Stimulated activated naive CD8-positive, alpha-beta T cell treated with anti-CD3 and anti-CD28 coated beads, Interleukin-15, Interleukin-2, amounts not matched to agents 100 U/mL and 50 U/mL, for 24 hours (primary cell): Measurements from ENCODE around the gene PERCC1.
"Not testable (repeated sequence)": the region's sequence is repeated elsewhere in the genome, so short reads cannot be mapped to it uniquely, and the experiment has no call there.

Experiments used
- ATAC-seq: fragments of 150-1000 bp; cut with Tn5 transposase; one replicate; pipeline ENCODE4 v1.10.0; 2021
- DNase-seq: peaks from one replicate; pipeline ENCODE4 v3.0.0; 2021

The PERCC1 gene

GRCh38 chr16:1434644-1435592 lies 4.0 kb downstream of the PERCC1 start:
- DNase-seq: no peak
- no peak for ATAC-seq

- ATAC-seq: no peak
- no peak for DNase-seq
Observed at GRCh38 chr16:1435921-1436697, 5.2 kb downstream of the PERCC1 start.

GRCh38 chr16:1436731-1437355 lies 6.0 kb downstream of the PERCC1 start:
- DNase-seq (no peak), ATAC-seq (no peak)

GRCh38 chr16:1437606-1438005 lies 6.7 kb downstream of the PERCC1 start:
- no peak for DNase-seq
- ATAC-seq: no peak

GRCh38 chr16:1438229-1439057 lies 7.6 kb downstream of the PERCC1 start:
- DNase-seq: no peak
- peak; percentile 5 for ATAC-seq

GRCh38 chr16:1439058-1439698 lies 8.3 kb downstream of the PERCC1 start:
- ATAC-seq (no peak), DNase-seq (no peak)

GRCh38 chr16:1439699-1440074 lies 8.8 kb downstream of the PERCC1 start:
- ATAC-seq, DNase-seq: not testable (repeated sequence)

- ATAC-seq (no peak), DNase-seq (no peak)
Observed at GRCh38 chr16:1441391-1441829, 10.5 kb downstream of the PERCC1 start.

- DNase-seq (no peak), ATAC-seq (no peak)
Observed at GRCh38 chr16:1442697-1443096, 11.8 kb downstream of the PERCC1 start.

- ATAC-seq (no peak), DNase-seq (no peak)
Observed at GRCh38 chr16:1443403-1443973, 12.6 kb downstream of the PERCC1 start.

GRCh38 chr16:1443980-1444729 lies 13.3 kb downstream of the PERCC1 start, which contains the start of gene CCDC154:
Gene CCDC154 (minus strand): TSS chr16:1444556. CDS start chr16:1444322, 234 bp downstream.
- ATAC-seq: no peak
- DNase-seq: no peak

GRCh38 chr16:1444730-1445517 lies 14.0 kb downstream of the PERCC1 start:
- ATAC-seq (no peak), DNase-seq (no peak)

- no peak for ATAC-seq
- no peak for DNase-seq
Observed at GRCh38 chr16:1445518-1446203, 14.8 kb downstream of the PERCC1 start.

- ATAC-seq (no peak), DNase-seq (no peak)
Observed at GRCh38 chr16:1446296-1447080, 15.6 kb downstream of the PERCC1 start.

GRCh38 chr16:1447965-1448364 lies 17.1 kb downstream of the PERCC1 start:
- DNase-seq: no peak
- no peak for ATAC-seq

- ATAC-seq (no peak), DNase-seq (no peak)
Observed at GRCh38 chr16:1448536-1449116, 17.7 kb downstream of the PERCC1 start.

- ATAC-seq (no peak), DNase-seq (no peak)
Observed at GRCh38 chr16:1449201-1449788, 18.4 kb downstream of the PERCC1 start.
